Measurements from ENCODE around the gene MEDAG.

Gene MEDAG

GRCh38 chr13:30867089-30867669 lies 38.9 kb upstream of the MEDAG start:
- Histone ChIP-seq H2AK5ac (ENCODE audit: low read length, severe bottlenecking) (peak overlapping the region; percentile 78), H2BK15ac (ENCODE audit: low read depth, poor library complexity, severe bottlenecking) (peak overlapping the region; percentile 95), H3K9ac (ENCODE audit: low read length) (peak overlapping the region; percentile 95), H3K23ac (ENCODE audit: low read length in 2 of 2) (no peak overlapping the region), H3K18ac (ENCODE audit: low read depth in 1 of 2, low read length in 2 of 2) (peak overlapping the region; percentile 85 to 92), H3K14ac (ENCODE audit: low read length in 2 of 2) (peak overlapping the region in 1 of 2 experiments; percentile 79), H2BK5ac (ENCODE audit: low read depth, low read length, poor library complexity, severe bottlenecking) (no peak overlapping the region), H3K4me2 (ENCODE audit: low read length, poor library complexity, severe bottlenecking) (no peak overlapping the region), H2AFZ (ENCODE audit: low read depth, low read length) (no peak overlapping the region), H3K27ac (ENCODE audit: low read length, poor library complexity, severe bottlenecking) (no peak overlapping the region), H3K4ac (ENCODE audit: low read depth in 1 of 2, low read length in 2 of 2) (peak overlapping the region; percentile 61 to 73), H3K9me3 (ENCODE audit: control insufficient read depth, low read length) (no peaks in the 10 kb centered on the region), H4K8ac (ENCODE audit: low read length) (peak overlapping the region; percentile 84), H4K91ac (ENCODE audit: low read length) (peak overlapping the region; percentile 91), H2BK12ac (ENCODE audit: low read length in 2 of 2) (peak overlapping the region; percentile 93 to 99), H3K4me3 (ENCODE audit: insufficient read depth in 1 of 2, low read depth in 1 of 2, low read length in 2 of 2) (no peak overlapping the region), H3K27me3 (ENCODE audit: control insufficient read depth in 1 of 2, insufficient read depth in 1 of 2, low read length in 2 of 2) (no peaks in the 10 kb centered on the region), H2BK120ac (ENCODE audit: low read depth, low read length) (no peak overlapping the region), H3K36me3 (ENCODE audit: control insufficient read depth in 1 of 2, insufficient read depth in 2 of 2, low read depth in 1 of 2, low read length in 2 of 2) (no peaks in the 10 kb centered on the region), H3K79me1 (replicated peaks; ENCODE audit: low read length, poor library complexity, severe bottlenecking) (peaks cover 2% of the 10 kb centered on the region), H3K4me1 (ENCODE audit: control insufficient read depth, insufficient read depth, low read depth, low read length) (peaks cover 36% of the 10 kb centered on the region)
- DNase-seq: no peak
- WGBS: 64% methylated on average over 3 of the region's 3 CpGs

- Histone ChIP-seq H3K4me1 (ENCODE audit: control insufficient read depth, insufficient read depth, low read depth, low read length) (peaks cover 36% of the 10 kb centered on the region), H2AK5ac (ENCODE audit: low read length, severe bottlenecking) (peak overlapping the region; percentile 94), H3K4me3 (ENCODE audit: insufficient read depth in 1 of 2, low read depth in 1 of 2, low read length in 2 of 2) (peak overlapping the region in 1 of 2 experiments; percentile 64), H4K91ac (ENCODE audit: low read length) (peak overlapping the region; percentile 87), H3K4ac (ENCODE audit: low read depth in 1 of 2, low read length in 2 of 2) (peak overlapping the region; percentile 64 to 69), H3K9me3 (ENCODE audit: control insufficient read depth, low read length) (no peaks in the 10 kb centered on the region), H2BK5ac (ENCODE audit: low read depth, low read length, poor library complexity, severe bottlenecking) (peak overlapping the region; percentile 11), H2BK15ac (ENCODE audit: low read depth, poor library complexity, severe bottlenecking) (peak overlapping the region; percentile 4), H3K27me3 (ENCODE audit: control insufficient read depth in 1 of 2, insufficient read depth in 1 of 2, low read length in 2 of 2) (no peaks in the 10 kb centered on the region), H3K4me2 (ENCODE audit: low read length, poor library complexity, severe bottlenecking) (no peak overlapping the region), H2BK12ac (ENCODE audit: low read length in 2 of 2) (peak overlapping the region; percentile 88 to 96), H3K14ac (ENCODE audit: low read length in 2 of 2) (no peak overlapping the region), H3K36me3 (ENCODE audit: control insufficient read depth in 1 of 2, insufficient read depth in 2 of 2, low read depth in 1 of 2, low read length in 2 of 2) (no peaks in the 10 kb centered on the region), H3K18ac (ENCODE audit: low read depth in 1 of 2, low read length in 2 of 2) (peak overlapping the region; percentile 56 to 75), H3K23ac (ENCODE audit: low read length in 2 of 2) (no peak overlapping the region), H3K9ac (ENCODE audit: low read length) (peak overlapping the region; percentile 89), H2AFZ (ENCODE audit: low read depth, low read length) (no peak overlapping the region), H3K79me1 (replicated peaks; ENCODE audit: low read length, poor library complexity, severe bottlenecking) (peaks cover 2% of the 10 kb centered on the region), H3K27ac (ENCODE audit: low read length, poor library complexity, severe bottlenecking) (peak overlapping the region; percentile 98), H2BK120ac (ENCODE audit: low read depth, low read length) (peak overlapping the region; percentile 1), H4K8ac (ENCODE audit: low read length) (peak overlapping the region; percentile 58)
- 85% methylated on average over 5 of the region's 5 CpGs for WGBS
- peak; percentile 54 for DNase-seq
Measured at GRCh38 chr13:30868799-30869470, 37.1 kb upstream of the MEDAG start.

- H3K23ac ChIP-seq (ENCODE audit: low read length in 2 of 2): no peak overlapping the region
- H3K14ac ChIP-seq (ENCODE audit: low read length in 2 of 2): peak overlapping the region in 1 of 2 experiments; percentile 50
- peak overlapping the region; percentile 52 to 86 for H3K4ac ChIP-seq (ENCODE audit: low read depth in 1 of 2, low read length in 2 of 2)
- H3K4me1 ChIP-seq (ENCODE audit: control insufficient read depth, insufficient read depth, low read depth, low read length): peaks cover 32% of the 10 kb centered on the region
- H2AK5ac ChIP-seq (ENCODE audit: low read length, severe bottlenecking): peak overlapping the region; percentile 55
- no peak for DNase-seq
- H3K18ac ChIP-seq (ENCODE audit: low read depth in 1 of 2, low read length in 2 of 2): peak overlapping the region; percentile 56 to 94
- peaks cover 2% of the 10 kb centered on the region for H3K79me1 ChIP-seq (replicated peaks; ENCODE audit: low read length, poor library complexity, severe bottlenecking)
- H3K9me3 ChIP-seq (ENCODE audit: control insufficient read depth, low read length): no peaks in the 10 kb centered on the region
- H3K27me3 ChIP-seq (ENCODE audit: control insufficient read depth in 1 of 2, insufficient read depth in 1 of 2, low read length in 2 of 2): no peaks in the 10 kb centered on the region
- H3K4me3 ChIP-seq (ENCODE audit: insufficient read depth in 1 of 2, low read depth in 1 of 2, low read length in 2 of 2): peak overlapping the region in 1 of 2 experiments; percentile 64
- 37% methylated on average over 7 of the region's 7 CpGs for WGBS
- peak overlapping the region; percentile 94 for H4K91ac ChIP-seq (ENCODE audit: low read length)
- H3K36me3 ChIP-seq (ENCODE audit: control insufficient read depth in 1 of 2, insufficient read depth in 2 of 2, low read depth in 1 of 2, low read length in 2 of 2): no peaks in the 10 kb centered on the region
- H2AFZ ChIP-seq (ENCODE audit: low read depth, low read length): no peak overlapping the region
- H3K9ac ChIP-seq (ENCODE audit: low read length): peak overlapping the region; percentile 89
- H2BK5ac ChIP-seq (ENCODE audit: low read depth, low read length, poor library complexity, severe bottlenecking): no peak overlapping the region
- H3K27ac ChIP-seq (ENCODE audit: low read length, poor library complexity, severe bottlenecking): peak overlapping the region; percentile 98
- peak overlapping the region; percentile 9 for H2BK120ac ChIP-seq (ENCODE audit: low read depth, low read length)
- H3K4me2 ChIP-seq (ENCODE audit: low read length, poor library complexity, severe bottlenecking): no peak overlapping the region
- no peak overlapping the region for H2BK15ac ChIP-seq (ENCODE audit: low read depth, poor library complexity, severe bottlenecking)
- peak overlapping the region; percentile 88 to 96 for H2BK12ac ChIP-seq (ENCODE audit: low read length in 2 of 2)
- peak overlapping the region; percentile 58 for H4K8ac ChIP-seq (ENCODE audit: low read length)
Measured at GRCh38 chr13:30869491-30869890, 36.6 kb upstream of the MEDAG start.

Data from mesenchymal stem cell (in vitro differentiated cells and primary cell).